H1 (cell line): ENCODE results near the gene USHBP1. TPM values are rescaled to one million over a fixed set of nuclear protein-coding genes. Genes with fewer than 3 reads are reported as not detected.

Experiments
- CBX5 ChIP-seq: fragments of 300-800, 300-1000 bp; sonication (generic); IDR thresholded peaks from 2 replicates; pipeline ENCODE4 v1.7.1; 2016; ENCODE audit warnings: antibody characterized with exemption, low read length, low read depth
- CEBPB ChIP-seq: IDR thresholded peaks from 2 replicates; pipeline ENCODE4 v1.6.1; 2012; ENCODE audit warnings: low read depth, low read length
- EZH2 ChIP-seq: fragments of 200-600 bp; sonication (generic); IDR thresholded peaks from 2 replicates; pipeline ENCODE4 v1.7.1; 2012; ENCODE audit warnings: low read depth, mild to moderate bottlenecking, moderate library complexity, low read length, inconsistent platforms; ENCODE audit not compliant: severe bottlenecking
- GTF2F1 ChIP-seq: IDR thresholded peaks from 2 replicates; pipeline ENCODE4 v1.6.1; 2012; ENCODE audit warnings: low read depth, low read length, improper control_type of control experiment, borderline replicate concordance
- JUN ChIP-seq: IDR thresholded peaks from 2 replicates; pipeline ENCODE4 v1.6.1; 2011; ENCODE audit warnings: low read depth, mild to moderate bottlenecking, improper control_type of control experiment, low read length
- JUND ChIP-seq: IDR thresholded peaks from 2 replicates; pipeline ENCODE4 v1.6.1; 2011; ENCODE audit warnings: mild to moderate bottlenecking, improper control_type of control experiment, low read length
- KDM4A ChIP-seq: IDR thresholded peaks from one replicate; pipeline ENCODE4 v1.7.1; 2012; ENCODE audit warnings: low read depth, mild to moderate bottlenecking, moderate library complexity, low read length, inconsistent platforms; ENCODE audit not compliant: severe bottlenecking
- MAX ChIP-seq: IDR thresholded peaks from 2 replicates; pipeline ENCODE4 v1.6.1; 2012; ENCODE audit warnings: inconsistent platforms
- POU5F1 ChIP-seq: IDR thresholded peaks from 2 replicates; pipeline ENCODE4 v1.6.1; 2011; ENCODE audit warnings: low read depth, mild to moderate bottlenecking, low read length, moderate library complexity
- RFX5 ChIP-seq: IDR thresholded peaks from 2 replicates; pipeline ENCODE4 v1.6.1; 2011; ENCODE audit warnings: low read depth, low read length, improper control_type of control experiment, borderline replicate concordance
- SAP30 ChIP-seq: fragments of 300-600 bp; sonication (generic); IDR thresholded peaks from 2 replicates; pipeline ENCODE4 v1.7.1; 2012; ENCODE audit warnings: low read length, moderate library complexity, mild to moderate bottlenecking, inconsistent platforms; ENCODE audit not compliant: insufficient read depth, insufficient replicate concordance
- SP1 ChIP-seq: IDR thresholded peaks from 2 replicates; pipeline ENCODE4 v1.6.1; 2011; ENCODE audit warnings: low read depth, low read length
- TAF7 ChIP-seq: optimal IDR thresholded peaks from 2 replicates; pipeline ENCODE3; 2011; ENCODE audit warnings: low read depth, mild to moderate bottlenecking, inconsistent platforms, low read length, moderate library complexity, borderline replicate concordance
- TCF12 ChIP-seq: IDR thresholded peaks from 2 replicates; pipeline ENCODE4 v1.6.1; 2011; ENCODE audit warnings: low read depth, mild to moderate bottlenecking, low read length
- polyA plus RNA-seq, 7 experiments: library from polyadenylated mRNA; depleted of rRNA in 3 of 7; stranded (reverse) in 5 of 7; unstranded in 2 of 7; fragments of >200 nt in 5 of 7; fragments of 200-250 nt in 2 of 7; gene quantifications; 1 replicate in 5 of 7; 2 replicates in 1 of 7; 4 replicates in 1 of 7; pipeline versions ENCODE4 v1.2.1 to v1.2.3, GENCODE V29; 2011 to 2013; ENCODE audit warnings: missing spikeins in 2 of 7, mixed read lengths in 2 of 7
- total RNA-seq: library from RNA; stranded (reverse); fragmentation: NEBNext Ultra II Directional; extraction: Animal tissue kit (Norgen Biotek cat#: 25700); gene quantifications from 2 replicates; pipeline ENCODE4 v1.2.1, GENCODE V29; 2021
- TF ChIP-seq, protein P1 (sequence below): IDR thresholded peaks from 2 replicates; pipeline ENCODE4 v1.6.1; 2012; ENCODE audit warnings: inconsistent platforms

Gene USHBP1
- total and polyA plus RNA-seq, 2 of the 8 experiments (the other 6 are each of a cell fraction or from before 2014, with no cell fraction given), result 5.0 to 7.5 TPM

DNA sequence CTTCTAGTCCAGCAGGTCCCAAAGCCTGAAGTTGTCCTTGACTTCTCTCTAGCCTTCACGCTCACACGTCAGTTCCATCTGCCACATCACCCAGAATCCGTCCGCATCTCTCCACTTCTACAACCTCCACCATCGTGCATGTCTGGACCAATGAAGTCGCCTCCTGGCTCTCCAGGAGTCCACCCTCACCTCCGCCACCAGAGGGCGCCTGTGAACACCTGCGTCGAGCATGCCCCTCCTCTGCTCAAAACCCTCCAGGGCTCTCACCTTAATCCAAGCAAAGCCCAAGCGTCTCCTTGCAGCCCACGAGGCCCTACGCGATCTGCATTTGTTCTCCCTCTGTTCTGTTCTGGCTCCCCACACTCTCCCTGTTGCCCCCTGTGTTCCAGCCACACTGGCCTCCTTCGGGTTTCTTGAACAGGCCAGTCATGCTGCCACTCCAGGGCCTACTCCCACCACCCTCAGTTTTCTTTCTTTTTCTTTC, 3.7 kb downstream of the USHBP1 start (continued):
- TF ChIP-seq JUND (no peak), CEBPB (no peak), GTF2F1 (peak; percentile 70; the same call in 1 of the 2 replicates), KDM4A (no peak), TCF12 (peak; percentile 74; the same call in 1 of the 2 replicates), RFX5 (no peak), SAP30 (no peak), CBX5 (no peak), POU5F1 (no peak), EZH2 (no peak), TAF7 (no peak), JUN (no peak), MAX (peak; percentile 88), SP1 (peak; percentile 35; the same call in 1 of the 2 replicates)
- TF ChIP-seq, protein P1, sequence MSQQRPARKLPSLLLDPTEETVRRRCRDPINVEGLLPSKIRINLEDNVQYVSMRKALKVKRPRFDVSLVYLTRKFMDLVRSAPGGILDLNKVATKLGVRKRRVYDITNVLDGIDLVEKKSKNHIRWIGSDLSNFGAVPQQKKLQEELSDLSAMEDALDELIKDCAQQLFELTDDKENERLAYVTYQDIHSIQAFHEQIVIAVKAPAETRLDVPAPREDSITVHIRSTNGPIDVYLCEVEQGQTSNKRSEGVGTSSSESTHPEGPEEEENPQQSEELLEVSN, result peak; percentile 62
